GM12874 (cell line): Measurements from ENCODE around the gene ZNF593OS.
A peak's percentile ranks its signal among the peaks of the same experiment; 100 is the strongest.

Experiments used
- TF ChIP-seq, protein P1 (sequence below): IDR thresholded peaks from 2 replicates; pipeline ENCODE4 v1.5.1; 2011; ENCODE audit warnings: low read depth, mild to moderate bottlenecking, control low read depth, low read length, moderate library complexity; ENCODE audit not compliant: insufficient read depth

The ZNF593OS gene

DNA sequence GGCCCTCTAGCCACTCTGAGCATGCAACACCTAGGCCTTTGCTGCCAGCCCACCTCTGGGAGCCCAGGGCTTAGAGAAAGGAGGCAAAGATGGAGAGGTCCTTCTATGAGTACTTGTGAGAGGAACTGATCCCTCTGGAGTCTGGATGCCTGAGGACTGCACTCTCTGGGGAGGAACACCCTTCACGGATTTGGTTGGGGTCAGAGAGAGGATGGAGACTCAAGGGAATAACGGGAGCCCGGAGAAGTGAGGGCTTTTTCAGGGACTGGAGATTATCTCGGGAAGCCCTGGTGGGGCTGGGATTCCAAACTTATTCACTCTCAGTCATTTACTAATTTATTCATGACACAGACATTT, 2.5 kb downstream of the ZNF593OS start:
- TF ChIP-seq, protein P1, sequence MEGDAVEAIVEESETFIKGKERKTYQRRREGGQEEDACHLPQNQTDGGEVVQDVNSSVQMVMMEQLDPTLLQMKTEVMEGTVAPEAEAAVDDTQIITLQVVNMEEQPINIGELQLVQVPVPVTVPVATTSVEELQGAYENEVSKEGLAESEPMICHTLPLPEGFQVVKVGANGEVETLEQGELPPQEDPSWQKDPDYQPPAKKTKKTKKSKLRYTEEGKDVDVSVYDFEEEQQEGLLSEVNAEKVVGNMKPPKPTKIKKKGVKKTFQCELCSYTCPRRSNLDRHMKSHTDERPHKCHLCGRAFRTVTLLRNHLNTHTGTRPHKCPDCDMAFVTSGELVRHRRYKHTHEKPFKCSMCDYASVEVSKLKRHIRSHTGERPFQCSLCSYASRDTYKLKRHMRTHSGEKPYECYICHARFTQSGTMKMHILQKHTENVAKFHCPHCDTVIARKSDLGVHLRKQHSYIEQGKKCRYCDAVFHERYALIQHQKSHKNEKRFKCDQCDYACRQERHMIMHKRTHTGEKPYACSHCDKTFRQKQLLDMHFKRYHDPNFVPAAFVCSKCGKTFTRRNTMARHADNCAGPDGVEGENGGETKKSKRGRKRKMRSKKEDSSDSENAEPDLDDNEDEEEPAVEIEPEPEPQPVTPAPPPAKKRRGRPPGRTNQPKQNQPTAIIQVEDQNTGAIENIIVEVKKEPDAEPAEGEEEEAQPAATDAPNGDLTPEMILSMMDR: no peak

DNA sequence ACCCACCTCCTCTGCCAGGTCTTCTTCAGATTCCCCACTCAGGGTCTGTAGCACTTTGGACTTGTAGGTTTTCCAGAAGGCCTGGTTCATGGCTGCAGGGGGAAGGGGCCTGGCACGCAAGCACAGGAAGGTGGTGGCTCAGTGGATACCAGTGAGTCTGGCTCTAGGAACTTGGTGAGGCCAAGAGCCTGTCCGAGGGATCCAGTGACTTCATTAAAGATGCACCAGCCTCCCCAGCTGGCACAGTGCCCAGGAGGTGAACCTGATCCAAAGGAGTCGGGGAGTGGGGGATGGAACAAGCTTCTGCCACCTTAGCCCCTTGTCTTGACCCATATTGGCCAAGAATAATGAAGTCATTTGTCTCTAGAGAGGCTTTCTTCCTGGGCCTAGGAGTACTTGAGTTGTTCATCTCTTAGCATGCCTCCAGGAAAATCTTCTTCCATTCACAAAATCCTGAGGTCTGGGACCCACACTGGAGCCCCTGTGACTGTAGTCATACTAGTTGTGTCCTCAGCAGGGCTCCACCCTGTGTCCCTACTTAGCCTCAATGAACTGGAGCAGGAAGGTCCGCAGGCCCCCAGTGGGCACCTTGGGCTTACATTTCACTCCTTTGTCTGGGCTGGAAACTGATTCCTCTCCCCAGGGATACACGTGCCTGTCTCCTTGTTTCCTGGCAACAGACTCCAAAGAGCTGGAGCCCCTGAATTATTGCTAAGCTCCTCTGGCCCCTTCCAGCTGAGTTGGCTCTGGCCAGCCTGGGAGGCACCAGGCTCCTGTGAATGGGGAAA, 3.0 kb downstream of the ZNF593OS start, which contains the start of gene C1orf232:
Gene C1orf232 (minus strand): TSS at position 554 of the 788 bp plus-strand sequence. CDS start 464 bp downstream, at position 90.
- TF ChIP-seq, protein P1: no peak

DNA sequence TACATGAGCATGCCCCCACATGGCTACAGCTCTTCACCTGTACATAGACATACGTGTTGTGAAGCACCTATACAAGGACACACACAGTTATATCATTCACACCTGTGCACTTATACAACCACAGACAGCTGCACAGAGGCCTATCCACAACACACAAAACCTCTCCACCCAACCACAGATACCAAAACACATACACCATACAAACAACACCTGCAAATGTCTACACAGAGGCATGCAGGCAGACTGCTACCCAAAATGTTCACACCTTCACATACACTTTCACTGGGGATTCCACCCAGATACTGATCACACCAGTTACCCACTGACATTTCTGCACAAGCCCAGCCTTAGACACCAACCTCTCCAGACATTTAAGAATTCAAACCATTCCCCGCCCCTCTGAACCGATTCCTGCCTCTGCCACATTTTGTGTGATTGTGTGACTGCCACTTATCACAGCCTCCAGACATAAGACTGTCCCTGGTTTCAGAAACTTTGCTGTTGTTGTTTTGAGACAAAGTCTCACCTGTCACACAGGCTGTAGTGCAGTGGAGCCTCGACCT, 4.8 kb downstream of the ZNF593OS start:
- TF ChIP-seq, protein P1: no peak

DNA sequence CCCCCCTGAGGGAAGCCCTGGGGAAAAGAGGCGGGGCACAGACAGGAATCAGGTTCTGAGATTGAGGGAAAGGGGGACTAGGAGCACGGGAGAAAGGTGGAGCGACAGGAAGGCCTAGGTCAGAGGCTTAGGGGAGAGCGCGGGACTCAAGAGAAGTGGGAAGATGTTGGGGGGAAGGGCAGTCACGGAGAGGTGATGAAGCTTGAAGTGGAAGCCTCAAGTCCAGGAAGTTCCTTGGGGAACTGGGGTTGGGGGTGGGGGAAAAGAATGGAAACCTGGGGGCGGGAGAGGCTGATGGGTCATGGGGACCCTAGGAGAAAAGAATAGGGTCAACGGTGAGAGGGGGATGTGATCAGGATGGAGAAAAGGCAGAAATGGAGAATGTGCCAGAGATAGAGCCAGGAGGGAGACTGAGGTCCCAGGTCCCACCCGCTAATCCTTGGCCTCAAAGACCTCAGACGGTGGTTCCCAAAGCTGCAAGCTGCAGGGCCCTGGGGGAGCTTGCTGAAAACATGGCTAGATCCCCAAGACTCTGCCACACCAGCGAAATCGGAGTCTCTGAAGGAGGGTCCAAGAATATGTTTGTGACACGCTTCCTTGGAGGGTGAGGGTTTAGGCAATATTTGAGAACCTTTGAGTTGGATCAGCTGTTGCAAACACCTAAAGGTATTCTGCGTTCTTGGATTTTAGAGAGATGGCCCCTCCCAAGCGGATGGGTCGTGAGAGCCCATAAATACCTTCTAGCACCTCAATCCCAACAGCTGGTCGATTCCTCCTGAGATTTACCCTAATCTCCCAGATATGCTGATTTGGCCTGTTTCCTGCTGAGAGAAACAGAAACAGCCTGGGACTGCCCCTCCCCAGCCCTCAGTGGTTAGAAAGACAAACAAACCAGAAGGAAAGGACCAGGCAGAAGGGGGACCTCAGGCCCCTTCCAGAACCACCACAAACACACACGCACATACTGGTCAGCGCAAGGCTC, 6.5 kb downstream of the ZNF593OS start:
- TF ChIP-seq, protein P1: no peak

GRCh38 chr1:26164036-26164860, 7.4 kb downstream of the ZNF593OS start:
- TF ChIP-seq, protein P1: peak; percentile 60

- TF ChIP-seq, protein P1: no peak
Measured at GRCh38 chr1:26163684-26164035, 8.0 kb downstream of the ZNF593OS start.
